Measurements from ENCODE around the gene GCC2. TPM values are rescaled to one million over a fixed set of nuclear protein-coding genes. Genes with fewer than 3 reads are reported as not detected.

Gene GCC2
- total and polyA plus RNA-seq, 2 of the 13 experiments (the other 11 are each of a cell fraction or from before 2014, with no cell fraction given): 17.6 to 22.5 TPM

DNA sequence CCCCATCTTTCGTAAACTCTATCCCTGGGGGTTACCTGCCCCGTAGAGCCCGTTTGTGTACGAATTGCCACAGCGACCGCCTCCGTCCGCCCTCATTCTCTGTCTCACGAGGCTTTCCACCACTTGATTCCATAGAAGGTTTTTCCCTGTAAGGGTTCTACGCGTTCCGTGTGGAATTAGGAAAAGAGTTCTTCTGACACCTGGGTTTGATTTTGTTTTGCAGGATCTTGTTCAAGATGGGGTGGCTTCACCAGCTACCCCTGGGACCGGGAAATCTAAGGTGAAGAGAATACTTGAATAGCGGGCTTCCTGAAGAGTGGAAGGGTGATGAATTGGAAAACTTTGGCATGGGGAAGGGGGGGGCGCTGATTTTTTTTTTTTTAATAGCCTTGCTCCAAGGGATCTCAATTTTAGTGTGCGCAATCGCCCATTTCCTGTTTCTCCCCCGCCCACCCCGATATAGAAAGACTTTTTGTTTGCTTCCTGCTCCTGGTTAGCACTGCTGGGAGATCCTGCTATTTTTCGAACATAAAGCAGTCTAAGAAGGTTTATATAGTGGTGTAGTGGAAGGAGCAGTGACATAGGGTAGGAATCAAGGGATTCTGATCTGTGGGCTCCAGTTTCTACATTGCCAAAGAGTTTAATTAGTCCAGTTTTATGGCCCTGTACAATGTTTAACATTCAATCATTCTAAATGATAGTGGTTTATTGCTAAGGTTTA is 564 bp downstream of the GCC2 start (continued):
- TF ChIP-seq ZNF3 (CRISPR knock-in tag; IDR thresholded peaks at IDR 0.05) (0 out of 2 replicates have a peak, but pooled peaks have one; percentile 12), ZFP1 (CRISPR knock-in tag; IDR thresholded peaks at IDR 0.05) (no peak), ZNF816 (CRISPR knock-in tag; IDR thresholded peaks at IDR 0.05; ENCODE audit: borderline replicate concordance) (0 out of 2 replicates have a peak, but pooled peaks have one; percentile 87), ZNF615 (CRISPR knock-in tag; IDR thresholded peaks at IDR 0.05; ENCODE audit: borderline replicate concordance) (0 out of 2 replicates have a peak, but pooled peaks have one; percentile 74), ZNF749 (CRISPR knock-in tag; IDR thresholded peaks at IDR 0.05; ENCODE audit: borderline replicate concordance) (peak; percentile 16; the same call in 1 of the 2 replicates), GABPA (IDR thresholded peaks at IDR 0.05; ENCODE audit: low read depth, low read length) (peak; percentile 17; the same call in 1 of the 2 replicates), GABPA (CRISPR knock-in tag; IDR thresholded peaks at IDR 0.05; ENCODE audit: low read depth) (peak; percentile 76), DNMT1 (CRISPR knock-in tag; IDR thresholded peaks at IDR 0.05) (no peak), ZNF33A (CRISPR knock-in tag; IDR thresholded peaks at IDR 0.05; ENCODE audit: borderline replicate concordance) (0 out of 2 replicates have a peak, but pooled peaks have one; percentile 5), ZNF557 (CRISPR knock-in tag; IDR thresholded peaks at IDR 0.05) (0 out of 2 replicates have a peak, but pooled peaks have one; percentile 28), ZNF546 (CRISPR knock-in tag; conservative IDR thresholded peaks at IDR 0.05) (0 out of 2 replicates have a peak, but pooled peaks have one; percentile 5), FOSL1 (CRISPR knock-in tag; IDR thresholded peaks at IDR 0.05; ENCODE audit: borderline replicate concordance) (no peak), ARNT2 (CRISPR knock-in tag; IDR thresholded peaks at IDR 0.05; ENCODE audit: low read depth) (no peak; the same call in 1 of the 2 replicates), ZNF12 (CRISPR knock-in tag; IDR thresholded peaks at IDR 0.05) (no peak), ELF3 (CRISPR knock-in tag; IDR thresholded peaks at IDR 0.05) (peak; percentile 74; the same call in 1 of the 2 replicates), HOXD1 (CRISPR knock-in tag; IDR thresholded peaks at IDR 0.05) (no peak), ZBTB1 (CRISPR knock-in tag; IDR thresholded peaks at IDR 0.05; ENCODE audit: borderline replicate concordance) (no peak), ZSCAN30 (CRISPR knock-in tag; IDR thresholded peaks at IDR 0.05) (peak; percentile 32; the same call in 1 of the 2 replicates), CC2D1A (CRISPR knock-in tag; IDR thresholded peaks at IDR 0.05) (peak; percentile 66; the same call in 1 of the 2 replicates)
- TF ChIP-seq, protein P1, sequence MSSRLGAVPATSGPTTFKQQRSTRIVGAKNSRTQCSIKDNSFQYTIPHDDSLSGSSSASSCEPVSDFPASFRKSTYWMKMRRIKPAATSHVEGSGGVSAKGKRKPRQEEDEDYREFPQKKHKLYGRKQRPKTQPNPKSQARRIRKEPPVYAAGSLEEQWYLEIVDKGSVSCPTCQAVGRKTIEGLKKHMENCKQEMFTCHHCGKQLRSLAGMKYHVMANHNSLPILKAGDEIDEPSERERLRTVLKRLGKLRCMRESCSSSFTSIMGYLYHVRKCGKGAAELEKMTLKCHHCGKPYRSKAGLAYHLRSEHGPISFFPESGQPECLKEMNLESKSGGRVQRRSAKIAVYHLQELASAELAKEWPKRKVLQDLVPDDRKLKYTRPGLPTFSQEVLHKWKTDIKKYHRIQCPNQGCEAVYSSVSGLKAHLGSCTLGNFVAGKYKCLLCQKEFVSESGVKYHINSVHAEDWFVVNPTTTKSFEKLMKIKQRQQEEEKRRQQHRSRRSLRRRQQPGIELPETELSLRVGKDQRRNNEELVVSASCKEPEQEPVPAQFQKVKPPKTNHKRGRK (CRISPR knock-in tag; IDR thresholded peaks at IDR 0.05): peak; percentile 80; the same call in 1 of the 2 replicates
- TF ChIP-seq, protein P2, sequence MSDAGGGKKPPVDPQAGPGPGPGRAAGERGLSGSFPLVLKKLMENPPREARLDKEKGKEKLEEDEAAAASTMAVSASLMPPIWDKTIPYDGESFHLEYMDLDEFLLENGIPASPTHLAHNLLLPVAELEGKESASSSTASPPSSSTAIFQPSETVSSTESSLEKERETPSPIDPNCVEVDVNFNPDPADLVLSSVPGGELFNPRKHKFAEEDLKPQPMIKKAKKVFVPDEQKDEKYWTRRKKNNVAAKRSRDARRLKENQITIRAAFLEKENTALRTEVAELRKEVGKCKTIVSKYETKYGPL (CRISPR knock-in tag; IDR thresholded peaks at IDR 0.05): 0 out of 2 replicates have a peak, but pooled peaks have one; percentile 45
- TF ChIP-seq, protein P3, sequence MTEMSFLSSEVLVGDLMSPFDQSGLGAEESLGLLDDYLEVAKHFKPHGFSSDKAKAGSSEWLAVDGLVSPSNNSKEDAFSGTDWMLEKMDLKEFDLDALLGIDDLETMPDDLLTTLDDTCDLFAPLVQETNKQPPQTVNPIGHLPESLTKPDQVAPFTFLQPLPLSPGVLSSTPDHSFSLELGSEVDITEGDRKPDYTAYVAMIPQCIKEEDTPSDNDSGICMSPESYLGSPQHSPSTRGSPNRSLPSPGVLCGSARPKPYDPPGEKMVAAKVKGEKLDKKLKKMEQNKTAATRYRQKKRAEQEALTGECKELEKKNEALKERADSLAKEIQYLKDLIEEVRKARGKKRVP (CRISPR knock-in tag; IDR thresholded peaks at IDR 0.05): no peak
- TF ChIP-seq, protein P4, sequence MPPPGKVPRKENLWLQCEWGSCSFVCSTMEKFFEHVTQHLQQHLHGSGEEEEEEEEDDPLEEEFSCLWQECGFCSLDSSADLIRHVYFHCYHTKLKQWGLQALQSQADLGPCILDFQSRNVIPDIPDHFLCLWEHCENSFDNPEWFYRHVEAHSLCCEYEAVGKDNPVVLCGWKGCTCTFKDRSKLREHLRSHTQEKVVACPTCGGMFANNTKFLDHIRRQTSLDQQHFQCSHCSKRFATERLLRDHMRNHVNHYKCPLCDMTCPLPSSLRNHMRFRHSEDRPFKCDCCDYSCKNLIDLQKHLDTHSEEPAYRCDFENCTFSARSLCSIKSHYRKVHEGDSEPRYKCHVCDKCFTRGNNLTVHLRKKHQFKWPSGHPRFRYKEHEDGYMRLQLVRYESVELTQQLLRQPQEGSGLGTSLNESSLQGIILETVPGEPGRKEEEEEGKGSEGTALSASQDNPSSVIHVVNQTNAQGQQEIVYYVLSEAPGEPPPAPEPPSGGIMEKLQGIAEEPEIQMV (CRISPR knock-in tag; IDR thresholded peaks at IDR 0.05; ENCODE audit: low read depth): no peak
- TF ChIP-seq, protein P5, sequence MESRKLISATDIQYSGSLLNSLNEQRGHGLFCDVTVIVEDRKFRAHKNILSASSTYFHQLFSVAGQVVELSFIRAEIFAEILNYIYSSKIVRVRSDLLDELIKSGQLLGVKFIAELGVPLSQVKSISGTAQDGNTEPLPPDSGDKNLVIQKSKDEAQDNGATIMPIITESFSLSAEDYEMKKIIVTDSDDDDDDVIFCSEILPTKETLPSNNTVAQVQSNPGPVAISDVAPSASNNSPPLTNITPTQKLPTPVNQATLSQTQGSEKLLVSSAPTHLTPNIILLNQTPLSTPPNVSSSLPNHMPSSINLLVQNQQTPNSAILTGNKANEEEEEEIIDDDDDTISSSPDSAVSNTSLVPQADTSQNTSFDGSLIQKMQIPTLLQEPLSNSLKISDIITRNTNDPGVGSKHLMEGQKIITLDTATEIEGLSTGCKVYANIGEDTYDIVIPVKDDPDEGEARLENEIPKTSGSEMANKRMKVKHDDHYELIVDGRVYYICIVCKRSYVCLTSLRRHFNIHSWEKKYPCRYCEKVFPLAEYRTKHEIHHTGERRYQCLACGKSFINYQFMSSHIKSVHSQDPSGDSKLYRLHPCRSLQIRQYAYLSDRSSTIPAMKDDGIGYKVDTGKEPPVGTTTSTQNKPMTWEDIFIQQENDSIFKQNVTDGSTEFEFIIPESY (CRISPR knock-in tag; IDR thresholded peaks at IDR 0.05): no peak
